Endothelial cell of umbilical vein (primary cell): Measurements from ENCODE around the gene HRK. TPM values are rescaled to one million over a fixed set of nuclear protein-coding genes. Genes with fewer than 3 reads are reported as not detected.

Experiments used
- BruUV-seq: library from RNA; stranded (reverse); fragments of 400-500 nt; replicated peaks from 2 replicates; lab custom pipeline; 2021; lab: Mats Ljungman, UMichigan
- CTCF ChIA-PET: fragments of 300-600, 350-600 bp; sonication (Branson Sonifier 250); formaldehyde crosslinking; loops from one replicate; lab custom pipeline; 2021; ENCODE audit warnings: antibody characterized with exemption, inconsistent platforms; lab: Charles Lee
- POLR2A ChIA-PET: fragments of 300-600, 350-600 bp; sonication (Branson Sonifier 250); formaldehyde crosslinking; loops from one replicate; lab custom pipeline; 2021; ENCODE audit warnings: antibody characterized with exemption, inconsistent platforms; lab: Charles Lee
- DNase-seq: peaks from one replicate; pipeline ENCODE4 v3.0.0-alpha.2; 2011; ENCODE audit warnings: low read depth, low spot score
- FAIRE-seq: peaks from 2 replicates; lab custom pipeline; 2011; peaks lifted over from hg19 to GRCh38; lab: Jason Lieb, UNC
- H2AFZ ChIP-seq: 2 replicates; pipeline ENCODE4 v1.6.0; 2012; ENCODE audit warnings: low read depth, low read length, control low read depth, inconsistent platforms
- H3K27ac ChIP-seq: 2 replicates; pipeline ENCODE4 v1.5.1; 2011; ENCODE audit warnings: low read depth, mild to moderate bottlenecking, control low read depth, low read length, moderate library complexity; ENCODE audit not compliant: insufficient read depth
- H3K27me3 ChIP-seq, 2 experiments: 2 replicates each; pipeline versions ENCODE4 v1.6.0 to v1.6.1; 2011; ENCODE audit warnings: low read length in 2 of 2, mixed read lengths in 1 of 2; ENCODE audit not compliant: control insufficient read depth in 2 of 2, insufficient read depth in 2 of 2
- H3K36me3 ChIP-seq, 2 experiments: 2 replicates in 1 of 2; 3 replicates in 1 of 2; pipeline ENCODE4 v1.5.1; 2011; ENCODE audit warnings: low read length in 2 of 2, mild to moderate bottlenecking in 1 of 2, moderate library complexity in 1 of 2; ENCODE audit not compliant: control insufficient read depth in 2 of 2, insufficient read depth in 2 of 2; ENCODE audit errors: extremely low read depth in 1 of 2
- H3K4me1 ChIP-seq: 3 replicates; pipeline ENCODE4 v1.5.1; 2011; ENCODE audit warnings: mild to moderate bottlenecking, low read length; ENCODE audit not compliant: control insufficient read depth, insufficient read depth; ENCODE audit errors: extremely low read depth
- H3K4me2 ChIP-seq: 2 replicates; pipeline ENCODE4 v1.6.1; 2011; ENCODE audit warnings: low read length, control low read depth, mixed read lengths; ENCODE audit not compliant: insufficient read depth
- H3K4me3 ChIP-seq, 3 experiments: fragments of 200-600 bp in 1 of 3; sonication (generic), shearing (Covaris generic) in 1 of 3; replicated peaks in 1 of 3; 2 replicates each; pipeline ENCODE4 v1.5.1; 2011 to 2016; ENCODE audit warnings: control low read depth in 3 of 3, low read length in 3 of 3, mild to moderate bottlenecking in 2 of 3, inconsistent platforms in 1 of 3, low read depth in 1 of 3, moderate library complexity in 1 of 3; ENCODE audit not compliant: insufficient read depth in 1 of 3
- H3K79me2 ChIP-seq: 2 replicates; pipeline ENCODE4 v1.6.0; 2012; ENCODE audit warnings: low read length, inconsistent platforms; ENCODE audit not compliant: control insufficient read depth, insufficient read depth
- H3K9ac ChIP-seq: replicated peaks from 2 replicates; pipeline ENCODE3; 2011; ENCODE audit warnings: low read length, control low read depth; ENCODE audit not compliant: insufficient read depth; ENCODE audit errors: extremely low read depth
- H3K9me1 ChIP-seq: replicated peaks from 3 replicates; pipeline ENCODE4 v1.6.0; 2011; ENCODE audit warnings: mild to moderate bottlenecking, low read length; ENCODE audit not compliant: control insufficient read depth, insufficient read depth; ENCODE audit errors: extremely low read depth
- H3K9me3 ChIP-seq: replicated peaks from 2 replicates; pipeline ENCODE4 v1.5.1; 2012; ENCODE audit warnings: low read length, inconsistent platforms; ENCODE audit not compliant: control insufficient read depth, insufficient read depth
- H4K20me1 ChIP-seq: replicated peaks from 2 replicates; pipeline ENCODE3; 2011; ENCODE audit warnings: mild to moderate bottlenecking, low read length; ENCODE audit not compliant: control insufficient read depth, insufficient read depth; ENCODE audit errors: extremely low read depth
- CTCF ChIP-seq, 2 donors: IDR thresholded peaks; 1 replicate in 1 of 2; 2 replicates in 1 of 2; pipeline ENCODE4 v1.5.1; 2011; ENCODE audit warnings: low read length in 2 of 2, mild to moderate bottlenecking in 2 of 2, moderate library complexity in 2 of 2, control low read depth in 1 of 2, inconsistent platforms in 1 of 2, low read depth in 1 of 2; ENCODE audit not compliant: insufficient read depth in 1 of 2; ENCODE audit errors: extremely low read depth in 1 of 2
- EZH2 ChIP-seq: IDR thresholded peaks from 2 replicates; pipeline ENCODE4 v1.6.1; 2012; ENCODE audit warnings: borderline replicate concordance, low read depth, mild to moderate bottlenecking, moderate library complexity, low read length, inconsistent platforms; ENCODE audit not compliant: severe bottlenecking
- FOS ChIP-seq: IDR thresholded peaks from 2 replicates; pipeline ENCODE4 v1.6.1; 2011; ENCODE audit warnings: mild to moderate bottlenecking, low read length, moderate library complexity, borderline replicate concordance; ENCODE audit not compliant: insufficient read depth
- GATA2 ChIP-seq: IDR thresholded peaks from 2 replicates; pipeline ENCODE4 v1.7.0; 2011; ENCODE audit warnings: low read depth, mild to moderate bottlenecking, moderate library complexity, mixed read lengths, low read length; ENCODE audit not compliant: insufficient read length, insufficient read depth
- JUN ChIP-seq: IDR thresholded peaks from 2 replicates; pipeline ENCODE4 v1.6.1; 2011; ENCODE audit warnings: borderline replicate concordance, low read depth; ENCODE audit not compliant: insufficient read length, insufficient read depth
- MAX ChIP-seq: IDR thresholded peaks from 2 replicates; pipeline ENCODE4 v1.6.1; 2011; ENCODE audit not compliant: insufficient read depth, insufficient read length
- MYC ChIP-seq: IDR thresholded peaks from one replicate; pipeline ENCODE4 v1.6.1; 2011; ENCODE audit warnings: mild to moderate bottlenecking, low read depth, low read length
- POLR2A ChIP-seq: IDR thresholded peaks from 2 replicates; pipeline ENCODE4 v1.6.1; 2012; ENCODE audit warnings: low read depth, mild to moderate bottlenecking, control low read depth, low read length
- POLR2AphosphoS5 ChIP-seq: IDR thresholded peaks from 2 replicates; pipeline ENCODE4 v1.6.1; 2012; ENCODE audit warnings: low read depth, mild to moderate bottlenecking, control low read depth, low read length, moderate library complexity; ENCODE audit not compliant: insufficient read depth
- dilution Hi-C: fragments of 300-500 bp; cut with MboI; formaldehyde crosslinking; loops from one replicate; pipeline ENCODE4 v1.15.0; 2019; ENCODE audit warnings: low sequenced_read_pairs; ENCODE audit not compliant: extremely low pct_ligation_motif_present
- intact Hi-C: fragments of 100-400 bp; cut with micrococcal nuclease; formaldehyde crosslinking; loops from one replicate; pipeline ENCODE4 v1.10.0; 2022
- polyA plus RNA-seq, 4 experiments: library from polyadenylated mRNA; depleted of rRNA in 3 of 4; stranded (reverse) in 3 of 4; unstranded in 1 of 4; fragments of >200 nt; gene quantifications; 2 replicates each; pipeline versions ENCODE4 v1.2.1 to v1.2.3, GENCODE V29; 2011 to 2012; ENCODE audit warnings: missing spikeins in 1 of 4
- total RNA-seq: library from RNA; stranded (reverse); gene quantifications from 2 replicates; pipeline ENCODE4 v1.2.3, GENCODE V29; 2021

HRK gene
- total and polyA plus RNA-seq, 2 donors (not counting 3 experiments of a cell fraction or from before 2014, with no cell fraction given): not detected

- no peak overlapping the region for H3K4me2 ChIP-seq
- no peak overlapping the region for H3K27ac ChIP-seq
- peaks cover 0 to 3% of the 10 kb centered on the region in 2 experiments for H3K27me3 ChIP-seq
- dilution Hi-C loops: no loop called here
- no peak overlapping the region for H2AFZ ChIP-seq
- ChIA-PET POLR2A (no interaction called here), CTCF (interaction anchor here (0.9 kb wide), 2 partner anchors 7 to 10 kb away, joined by 3 read pairs; no protein-coding TSS in a partner anchor)
- H3K36me3 ChIP-seq: no peaks in the 10 kb centered on the region
- DNase-seq: no peak
- H4K20me1 ChIP-seq: no peaks in the 10 kb centered on the region
- H3K79me2 ChIP-seq: no peaks in the 10 kb centered on the region
- BruUV-seq: no TSS peak
- H3K4me1 ChIP-seq: no peaks in the 10 kb centered on the region
- H3K4me3 ChIP-seq: no peak overlapping the region
- TF ChIP-seq GATA2 (no peak), EZH2 (no peak), MAX (no peak), JUN (no peak), POLR2AphosphoS5 (no peak), POLR2A (no peak), CTCF (IDR thresholded peaks at IDR 0.05; ENCODE audit: extremely low read depth in 1 of 2, insufficient read depth in 1 of 2, low read depth in 1 of 2, low read length in 2 of 2) (no peak), MYC (no peak), FOS (no peak)
- no peak for FAIRE-seq
- no peaks in the 10 kb centered on the region for H3K9me1 ChIP-seq
- intact Hi-C loops: no loop called here
- no peak overlapping the region for H3K9ac ChIP-seq
- H3K9me3 ChIP-seq: no peaks in the 10 kb centered on the region
Observed at GRCh38 chr12:116855744-116856470, 25.3 kb downstream of the HRK start.
